SK-N-MC (cell line): ENCODE data around the gene SPOP.

Experiments used
- EZH2 ChIP-seq: fragments of 200-600 bp; sonication (generic); IDR thresholded peaks from one replicate; pipeline ENCODE4 v1.6.1; 2017; ENCODE audit warnings: antibody characterized with exemption
- FOXP2 ChIP-seq: optimal IDR thresholded peaks from 2 replicates; pipeline ENCODE3; 2011; ENCODE audit warnings: mild to moderate bottlenecking, moderate library complexity; ENCODE audit not compliant: insufficient read depth; ENCODE audit errors: extremely low read length, control extremely low read depth
- POLR2AphosphoS5 ChIP-seq: IDR thresholded peaks from 2 replicates; pipeline ENCODE4 v1.6.1; 2012; ENCODE audit warnings: mild to moderate bottlenecking, low read depth, low read length, borderline replicate concordance

DNA sequence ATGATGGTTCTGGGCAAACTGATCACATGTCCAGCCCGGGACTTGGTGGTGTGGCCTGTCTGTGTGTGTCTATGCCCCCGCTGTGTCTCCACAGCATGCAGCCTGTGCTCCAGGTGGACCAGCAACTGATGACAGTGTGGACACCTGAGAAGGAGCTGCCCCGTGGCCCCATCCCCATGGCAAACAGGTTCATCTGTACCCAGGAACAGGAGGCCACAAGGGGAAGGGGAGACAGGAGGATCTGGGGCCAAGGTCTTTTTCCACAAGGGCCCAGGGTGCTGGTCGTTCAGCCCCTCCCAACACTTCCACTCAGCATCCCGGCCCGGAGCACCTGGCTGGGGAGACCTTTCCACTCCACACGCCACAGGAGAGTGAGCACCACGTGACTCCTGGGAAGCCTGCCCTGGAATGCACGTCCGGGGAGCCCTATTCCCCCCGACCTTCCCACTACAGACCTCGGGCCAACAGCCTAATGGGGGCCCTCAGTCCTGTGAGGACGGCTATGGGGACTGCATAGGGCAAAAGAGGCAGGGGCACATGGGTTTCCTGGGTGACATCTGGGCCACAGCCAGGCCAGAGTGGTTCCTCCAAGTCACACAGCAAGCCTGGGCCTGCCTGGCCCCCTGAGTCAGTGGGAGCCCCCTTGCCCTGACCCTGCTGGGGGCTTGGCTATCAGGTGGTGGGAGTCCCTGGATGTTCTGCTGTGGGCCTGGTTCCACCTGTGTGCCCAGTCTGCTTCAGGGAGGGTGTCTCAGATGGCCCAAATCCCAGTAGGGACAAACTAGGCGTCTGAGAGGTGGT, 123.0 kb downstream of the SPOP start:
- TF ChIP-seq POLR2AphosphoS5 (no peak), EZH2 (no peak), FOXP2 (no peak)
